Uterus (tissue), 2 donors: Measurements from ENCODE around the gene STING1.
"Not testable (repeated sequence)": the region's sequence is repeated elsewhere in the genome, so short reads cannot be mapped to it uniquely, and the experiment has no call there.

Source experiments
- CTCF ChIP-seq, 4 experiments: fragments of 200-600 bp in 2 of 4; fragments of 450-650 bp in 2 of 4; sonication (generic) in 2 of 4; IDR thresholded peaks; one replicate each; pipeline ENCODE4 v1.5.1; 2016 to 2019; ENCODE audit warnings: antibody characterized with exemption in 4 of 4, mild to moderate bottlenecking in 2 of 4, moderate library complexity in 1 of 4
- POLR2A ChIP-seq, 2 donors: fragments of 450-650 bp; IDR thresholded peaks; one replicate each; pipeline ENCODE4 v1.6.1; 2016; ENCODE audit warnings: antibody characterized with exemption in 2 of 2, mild to moderate bottlenecking in 1 of 2, moderate library complexity in 1 of 2

GRCh38 chr5:139525586-139526308, 43.2 kb upstream of the STING1 start:
- TF ChIP-seq POLR2A, CTCF (IDR thresholded peaks at IDR 0.05): not testable (repeated sequence)
